HepG2 (cell line): ENCODE results near the gene GBGT1. TPM values are rescaled to one million over a fixed set of nuclear protein-coding genes. Genes with fewer than 3 reads are reported as not detected.

ENCODE experiments used
- ATAC-seq: fragments of 200-7000 bp; cut with Tn5 transposase; 3 replicates; pipeline ENCODE4 v1.9.1; 2020; ENCODE audit warnings: mild to moderate bottlenecking, moderate library complexity
- BruUV-seq: library from RNA; stranded (reverse); fragments of 400-500 nt; replicated peaks from 2 replicates; lab custom pipeline; 2021; lab: Mats Ljungman, UMichigan
- CTCF ChIA-PET: fragments of 300-600 bp; formaldehyde crosslinking; extraction: SDS; loops from one replicate; lab custom pipeline; 2021; ENCODE audit warnings: low total read pairs, inconsistent platforms, low intra/inter-chr PET ratio; lab: Yijun Ruan, JAX
- POLR2A ChIA-PET: fragments of 350-600 bp; sonication (Branson Sonifier 250); formaldehyde crosslinking; loops from one replicate; lab custom pipeline; 2020; ENCODE audit warnings: antibody characterized with exemption, inconsistent platforms; lab: Yijun Ruan, JAX
- DNase-seq: peaks from one replicate; pipeline ENCODE4 v3.0.0-alpha.2; 2015; ENCODE audit warnings: low spot score
- FAIRE-seq: peaks from 3 replicates; lab custom pipeline; 2011; peaks lifted over from hg19 to GRCh38; lab: Jason Lieb, UNC
- H2AFZ ChIP-seq: one replicate; pipeline ENCODE4 v1.6.1; 2011; ENCODE audit warnings: low read length, inconsistent platforms
- H3K27ac ChIP-seq: fragments of 300-600 bp; 3 replicates; pipeline ENCODE4 v1.8.0; 2011; ENCODE audit warnings: mixed run types, mild to moderate bottlenecking, mixed read lengths, low read length, inconsistent platforms; ENCODE audit not compliant: insufficient read depth; ENCODE audit errors: extremely low read length
- H3K27me3 ChIP-seq, 2 experiments: fragments of 200-600 bp in 1 of 2; 2 replicates in 1 of 2; 3 replicates in 1 of 2; pipeline versions ENCODE4 v1.6.0 to v1.8.0; 2011; ENCODE audit warnings: low read length in 2 of 2, mild to moderate bottlenecking in 2 of 2, moderate library complexity in 2 of 2, inconsistent platforms in 1 of 2; ENCODE audit not compliant: insufficient read depth in 2 of 2, control insufficient read depth in 1 of 2
- H3K36me3 ChIP-seq, 2 experiments: fragments of 200-600 bp in 1 of 2; replicated peaks in 1 of 2; 2 replicates in 1 of 2; 3 replicates in 1 of 2; pipeline versions ENCODE4 v1.5.1 to v1.8.0; 2011; ENCODE audit warnings: low read length in 2 of 2, inconsistent platforms in 1 of 2; ENCODE audit not compliant: insufficient read depth in 2 of 2, control insufficient read depth in 1 of 2
- H3K4me1 ChIP-seq: 2 replicates; pipeline ENCODE4 v1.5.1; 2012; ENCODE audit warnings: low read length, inconsistent platforms; ENCODE audit not compliant: insufficient read depth
- H3K4me2 ChIP-seq: 2 replicates; pipeline ENCODE4 v1.6.0; 2011; ENCODE audit warnings: low read depth, low read length, inconsistent platforms
- H3K4me3 ChIP-seq, 3 experiments: fragments of 200-600 bp in 1 of 3; sonication (generic), shearing (Covaris generic) in 1 of 3; replicated peaks in 1 of 3; 2 replicates each; pipeline ENCODE4 v1.5.1; 2011 to 2016; ENCODE audit warnings: low read length in 3 of 3, inconsistent platforms in 2 of 3, low read depth in 2 of 3, mild to moderate bottlenecking in 2 of 3, control low read depth in 1 of 3, mixed read lengths in 1 of 3; ENCODE audit not compliant: insufficient read depth in 1 of 3
- H3K79me2 ChIP-seq: one replicate; pipeline ENCODE4 v1.6.1; 2011; ENCODE audit warnings: low read length, inconsistent platforms; ENCODE audit not compliant: insufficient read depth
- H3K9ac ChIP-seq: 2 replicates; pipeline ENCODE4 v1.6.0; 2011; ENCODE audit warnings: mild to moderate bottlenecking, low read depth, low read length, inconsistent platforms; ENCODE audit not compliant: insufficient read depth
- H3K9me3 ChIP-seq: 2 replicates; pipeline ENCODE4 v1.5.1; 2012; ENCODE audit warnings: mild to moderate bottlenecking, low read length
- H4K20me1 ChIP-seq: 2 replicates; pipeline ENCODE4 v1.6.0; 2011; ENCODE audit warnings: inconsistent platforms, mild to moderate bottlenecking, low read length, moderate library complexity; ENCODE audit not compliant: insufficient read depth
- BCL6 ChIP-seq: IDR thresholded peaks from 2 replicates; pipeline ENCODE4 v1.6.1; 2016; ENCODE audit warnings: missing genetic modification reagents, missing compliant biosample characterization
- ZNF251 ChIP-seq: sonication (generic); formaldehyde crosslinking; IDR thresholded peaks from 2 replicates; pipeline ENCODE4 v1.9.0; 2021; ENCODE audit warnings: mild to moderate bottlenecking, missing genetic modification reagents
- ZNF703 ChIP-seq: sonication (generic); formaldehyde crosslinking; IDR thresholded peaks from 2 replicates; pipeline ENCODE4 v1.5.1; 2020; ENCODE audit warnings: missing genetic modification reagents, mild to moderate bottlenecking, moderate library complexity, borderline replicate concordance
- WGBS: methylation state at CpG from one replicate; pipeline ENCODE4 v1.1.6; 2017; ENCODE audit warnings: low lambda C conversion rate; 5-methylcytosine and 5-hydroxymethylcytosine counted together
- in situ Hi-C: cut with HindIII; loops from 2 replicates; pipeline ENCODE4 v1.10.0; 2017; ENCODE audit warnings: low pct_unique_long_range_greater_than_20kb; ENCODE audit not compliant: extremely low pct_ligation_motif_present
- intact Hi-C: fragments of 100-400 bp; cut with micrococcal nuclease; formaldehyde crosslinking; loops from one replicate; pipeline ENCODE4 v1.10.0; 2022; ENCODE audit not compliant: unreplicated experiment
- polyA plus RNA-seq, 8 experiments: library from polyadenylated mRNA; depleted of rRNA in 3 of 8; stranded (reverse) in 7 of 8; unstranded in 1 of 8; fragments of >200 nt; fragmentation: Illumina TruSeq in 4 of 8; extraction: Trizol in 4 of 8; gene quantifications; 2 replicates each; pipeline versions ENCODE4 v1.2.1 to v1.2.3, GENCODE V29; 2011 to 2016; ENCODE audit warnings: low read depth in 4 of 8, missing spikeins in 1 of 8, mixed read lengths in 1 of 8; ENCODE audit not compliant: insufficient read depth in 1 of 8
- total RNA-seq, 5 experiments: library from RNA; depleted of rRNA; stranded (reverse); fragments of >200 nt; fragmentation: Illumina TruSeq; extraction: Trizol; gene quantifications; 2 replicates each; pipeline ENCODE4 v1.2.3, GENCODE V29; 2016; ENCODE audit warnings: low read depth in 1 of 5
- TF ChIP-seq, protein P1 (sequence below): sonication (generic); formaldehyde crosslinking; IDR thresholded peaks from 2 replicates; pipeline ENCODE4 v1.5.0; 2020; ENCODE audit warnings: mild to moderate bottlenecking, missing genetic modification reagents, moderate library complexity
- TF ChIP-seq, protein P2 (sequence below): sonication (generic); formaldehyde crosslinking; IDR thresholded peaks from 2 replicates; pipeline ENCODE4 v1.4.0; 2020; ENCODE audit warnings: missing genetic modification reagents

The GBGT1 gene
- total and polyA plus RNA-seq, 2 of the 13 experiments (the other 11 are each of a cell fraction or from before 2014, with no cell fraction given), result not detected

DNA sequence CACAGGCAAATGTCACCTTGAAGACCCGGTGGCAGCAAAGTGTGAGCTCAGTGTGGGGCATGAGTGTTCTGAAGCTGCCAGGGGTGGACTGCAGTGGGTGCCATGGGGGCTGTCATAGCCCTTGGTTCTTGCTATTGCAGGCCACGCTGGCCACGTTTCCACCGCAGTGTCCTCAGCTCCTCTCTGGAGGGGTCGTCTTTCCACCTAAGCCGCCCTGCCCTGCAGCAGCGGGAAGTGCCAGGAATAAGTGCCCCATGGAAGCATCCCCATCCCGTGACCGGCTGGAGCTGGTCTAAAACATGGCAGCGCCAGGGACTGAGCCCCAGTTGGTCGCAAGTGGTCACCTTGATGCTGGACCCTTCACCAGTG lies 38.4 kb upstream of the GBGT1 start:
- in situ Hi-C loops (no loop called here), intact Hi-C loops (no loop called here)
- 24% methylated on average over 11 of the region's 11 CpGs for WGBS
- H3K4me3 ChIP-seq, result no peak overlapping the region
- FAIRE-seq (no peak), DNase-seq (no peak), ATAC-seq (no peak)
- H3K36me3 ChIP-seq, result no peaks in the 10 kb centered on the region
- H3K9me3 ChIP-seq, result no peaks in the 10 kb centered on the region
- H3K9ac ChIP-seq, result no peak overlapping the region
- POLR2A ChIA-PET, result interaction anchor here (0.7 kb wide), 1 partner anchor 57 kb away, joined by 3 read pairs; no protein-coding TSS in a partner anchor
- BruUV-seq, result no TSS peak
- no peak overlapping the region for H3K27ac ChIP-seq
- CTCF ChIA-PET, result no interaction called here
- H3K79me2 ChIP-seq, result no peaks in the 10 kb centered on the region
- no peaks in the 10 kb centered on the region for H3K4me1 ChIP-seq
- H2AFZ ChIP-seq, result no peak overlapping the region
- H3K27me3 ChIP-seq, result peaks cover 4 to 50% of the 10 kb centered on the region in 2 experiments; a peak in 3 of 5 replicates
- no peak overlapping the region for H3K4me2 ChIP-seq
- H4K20me1 ChIP-seq, result no peaks in the 10 kb centered on the region
- no peak for TF ChIP-seq BCL6 (CRISPR knock-in tag)
- TF ChIP-seq, protein P1, sequence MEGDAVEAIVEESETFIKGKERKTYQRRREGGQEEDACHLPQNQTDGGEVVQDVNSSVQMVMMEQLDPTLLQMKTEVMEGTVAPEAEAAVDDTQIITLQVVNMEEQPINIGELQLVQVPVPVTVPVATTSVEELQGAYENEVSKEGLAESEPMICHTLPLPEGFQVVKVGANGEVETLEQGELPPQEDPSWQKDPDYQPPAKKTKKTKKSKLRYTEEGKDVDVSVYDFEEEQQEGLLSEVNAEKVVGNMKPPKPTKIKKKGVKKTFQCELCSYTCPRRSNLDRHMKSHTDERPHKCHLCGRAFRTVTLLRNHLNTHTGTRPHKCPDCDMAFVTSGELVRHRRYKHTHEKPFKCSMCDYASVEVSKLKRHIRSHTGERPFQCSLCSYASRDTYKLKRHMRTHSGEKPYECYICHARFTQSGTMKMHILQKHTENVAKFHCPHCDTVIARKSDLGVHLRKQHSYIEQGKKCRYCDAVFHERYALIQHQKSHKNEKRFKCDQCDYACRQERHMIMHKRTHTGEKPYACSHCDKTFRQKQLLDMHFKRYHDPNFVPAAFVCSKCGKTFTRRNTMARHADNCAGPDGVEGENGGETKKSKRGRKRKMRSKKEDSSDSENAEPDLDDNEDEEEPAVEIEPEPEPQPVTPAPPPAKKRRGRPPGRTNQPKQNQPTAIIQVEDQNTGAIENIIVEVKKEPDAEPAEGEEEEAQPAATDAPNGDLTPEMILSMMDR, result no peak
- no peak for TF ChIP-seq ZNF703 (CRISPR knock-in tag)
- TF ChIP-seq ZNF251 (CRISPR knock-in tag), result no peak
- TF ChIP-seq, protein P2, sequence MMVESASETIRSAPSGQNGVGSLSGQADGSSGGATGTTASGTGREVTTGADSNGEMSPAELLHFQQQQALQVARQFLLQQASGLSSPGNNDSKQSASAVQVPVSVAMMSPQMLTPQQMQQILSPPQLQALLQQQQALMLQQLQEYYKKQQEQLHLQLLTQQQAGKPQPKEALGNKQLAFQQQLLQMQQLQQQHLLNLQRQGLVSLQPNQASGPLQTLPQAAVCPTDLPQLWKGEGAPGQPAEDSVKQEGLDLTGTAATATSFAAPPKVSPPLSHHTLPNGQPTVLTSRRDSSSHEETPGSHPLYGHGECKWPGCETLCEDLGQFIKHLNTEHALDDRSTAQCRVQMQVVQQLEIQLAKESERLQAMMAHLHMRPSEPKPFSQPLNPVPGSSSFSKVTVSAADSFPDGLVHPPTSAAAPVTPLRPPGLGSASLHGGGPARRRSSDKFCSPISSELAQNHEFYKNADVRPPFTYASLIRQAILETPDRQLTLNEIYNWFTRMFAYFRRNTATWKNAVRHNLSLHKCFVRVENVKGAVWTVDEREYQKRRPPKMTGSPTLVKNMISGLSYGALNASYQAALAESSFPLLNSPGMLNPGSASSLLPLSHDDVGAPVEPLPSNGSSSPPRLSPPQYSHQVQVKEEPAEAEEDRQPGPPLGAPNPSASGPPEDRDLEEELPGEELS, result no peak
